Activated CD4-positive, alpha-beta T cell treated with anti-CD3 and anti-CD28 coated beads for 24 hours (primary cell): ENCODE data around the gene TSPAN1.
"Not testable (repeated sequence)": the region's sequence is repeated elsewhere in the genome, so short reads cannot be mapped to it uniquely, and the experiment has no call there.

ENCODE experiments used
- DNase-seq, 2 donors: peaks; one replicate each; pipeline ENCODE4 v3.0.0-alpha.2; 2020; ENCODE audit warnings: low read depth in 2 of 2

TSPAN1 gene

GRCh38 chr1:46219551-46220520 lies 44.9 kb downstream of the TSPAN1 start:
- no peak for DNase-seq

- DNase-seq, result no peak
Measured at GRCh38 chr1:46220808-46221207, 45.9 kb downstream of the TSPAN1 start.

DNA sequence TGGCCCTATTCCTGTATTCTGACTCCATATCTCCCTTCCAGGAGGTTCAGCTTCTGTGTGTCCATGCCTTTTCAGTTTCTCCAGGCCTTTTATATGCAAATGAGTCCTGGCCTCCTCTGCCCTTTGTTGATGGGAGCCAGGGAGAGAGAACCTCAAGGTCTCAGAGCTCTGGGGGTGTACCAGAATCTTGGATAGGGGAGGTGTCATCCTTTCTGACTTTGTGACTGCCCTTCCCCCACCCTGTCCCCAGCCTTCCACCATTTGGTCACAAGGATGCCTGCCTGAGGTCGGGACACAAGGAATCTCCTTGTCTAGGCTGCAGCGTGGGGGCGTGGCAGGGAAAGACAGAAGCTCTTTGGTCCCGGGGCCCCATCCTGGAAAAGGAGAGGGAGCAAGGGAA lies 46.9 kb downstream of the TSPAN1 start:
- DNase-seq, result no peak

- DNase-seq, result not testable (repeated sequence)
Measured at GRCh38 chr1:46223055-46223454, 48.2 kb downstream of the TSPAN1 start.

DNA sequence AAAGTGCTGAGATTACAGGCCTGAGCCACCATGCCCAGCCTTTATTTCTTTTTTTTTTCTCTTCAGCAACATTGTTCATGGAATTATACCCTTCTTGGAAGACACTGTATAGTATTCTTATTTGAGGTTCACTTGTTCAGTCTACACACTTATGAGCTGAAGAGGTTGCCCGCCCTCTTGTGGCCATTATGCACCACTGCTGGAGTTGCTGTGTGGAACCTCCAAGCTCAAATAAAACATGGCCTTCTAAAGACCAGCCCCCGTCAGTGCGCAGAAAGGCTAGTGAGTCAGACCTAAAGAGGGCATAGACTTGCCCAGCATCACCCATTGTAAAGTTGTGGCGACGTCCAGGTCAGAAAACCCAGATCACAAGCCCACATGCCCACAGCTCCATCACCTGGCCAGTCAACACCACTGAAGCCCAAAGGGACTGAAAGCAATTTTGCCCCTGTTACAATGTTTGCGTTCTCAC lies 48.6 kb downstream of the TSPAN1 start:
- DNase-seq, result peak; percentile 36 to 39

DNA sequence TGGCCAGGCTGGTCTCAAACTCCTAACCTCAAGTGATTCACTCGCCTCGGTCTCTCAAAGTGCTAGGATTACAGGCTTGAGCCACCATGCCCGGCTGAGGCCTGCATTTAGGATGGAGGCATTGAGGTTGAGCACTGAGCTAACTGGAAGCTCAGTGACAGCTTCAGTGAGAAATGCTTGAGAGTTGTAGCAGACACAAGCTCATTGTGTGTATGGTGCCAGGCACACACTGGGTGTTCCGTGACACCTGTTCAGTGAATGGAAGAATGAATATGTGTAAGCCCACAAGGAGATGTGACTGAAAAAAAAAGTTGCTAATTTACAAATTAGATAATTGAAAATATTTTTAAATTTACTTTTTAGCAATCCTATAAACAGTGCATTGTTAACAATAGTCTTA lies 50.1 kb downstream of the TSPAN1 start:
- DNase-seq, result no peak

DNA sequence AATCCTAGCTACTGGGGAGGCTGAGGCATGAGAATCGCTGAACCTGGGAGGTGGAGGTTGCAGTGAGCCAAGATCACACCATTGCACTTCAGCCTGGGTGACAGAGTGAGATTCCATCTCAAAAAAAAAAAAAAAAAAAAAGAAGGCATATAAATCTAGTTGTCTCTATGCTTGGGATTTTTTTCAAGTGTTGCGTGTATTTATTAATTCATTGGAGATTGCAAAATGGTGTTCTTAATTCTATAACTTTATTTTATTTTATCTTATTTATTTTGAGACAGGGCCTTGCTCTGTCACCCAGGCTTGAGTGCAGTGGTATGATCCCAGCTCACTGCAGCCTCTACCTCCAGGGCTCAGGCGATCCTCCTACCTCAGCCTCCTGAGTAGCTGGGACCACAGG lies 56.3 kb downstream of the TSPAN1 start:
- not testable (repeated sequence) for DNase-seq
